Activated CD4-positive, alpha-beta T cell treated with anti-CD3 and anti-CD28 coated beads, Interleukin-2, Interleukin-6, amounts not matched to agents 100 ng/mL and 50 ng/mL, durations not matched to agents 16 hours and 8 hours (primary cell): ENCODE results near the gene TBX5.

ENCODE experiments used
- DNase-seq: peaks from one replicate; pipeline ENCODE4 v3.0.0-alpha.2; 2020

Gene TBX5

DNA sequence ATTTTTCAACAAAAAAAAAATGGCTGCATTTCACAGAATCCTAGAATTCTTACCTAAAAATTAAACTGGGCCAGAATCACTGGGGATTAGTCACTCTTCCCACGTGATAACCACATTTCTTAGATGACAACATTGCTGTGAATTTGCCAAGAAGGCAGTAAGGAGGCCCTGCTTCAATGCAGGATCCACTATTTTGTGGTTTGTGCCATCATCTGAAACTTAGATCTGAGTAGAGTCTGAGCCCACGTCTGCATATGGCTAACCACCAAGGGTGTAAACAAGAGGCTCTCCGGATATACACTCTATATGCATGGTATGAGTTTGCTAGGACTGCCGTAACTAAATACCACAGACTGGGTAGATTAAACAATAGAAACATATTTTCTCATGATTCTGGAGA is 24.4 kb upstream of the TBX5 start:
- DNase-seq: peak; percentile 47

DNA sequence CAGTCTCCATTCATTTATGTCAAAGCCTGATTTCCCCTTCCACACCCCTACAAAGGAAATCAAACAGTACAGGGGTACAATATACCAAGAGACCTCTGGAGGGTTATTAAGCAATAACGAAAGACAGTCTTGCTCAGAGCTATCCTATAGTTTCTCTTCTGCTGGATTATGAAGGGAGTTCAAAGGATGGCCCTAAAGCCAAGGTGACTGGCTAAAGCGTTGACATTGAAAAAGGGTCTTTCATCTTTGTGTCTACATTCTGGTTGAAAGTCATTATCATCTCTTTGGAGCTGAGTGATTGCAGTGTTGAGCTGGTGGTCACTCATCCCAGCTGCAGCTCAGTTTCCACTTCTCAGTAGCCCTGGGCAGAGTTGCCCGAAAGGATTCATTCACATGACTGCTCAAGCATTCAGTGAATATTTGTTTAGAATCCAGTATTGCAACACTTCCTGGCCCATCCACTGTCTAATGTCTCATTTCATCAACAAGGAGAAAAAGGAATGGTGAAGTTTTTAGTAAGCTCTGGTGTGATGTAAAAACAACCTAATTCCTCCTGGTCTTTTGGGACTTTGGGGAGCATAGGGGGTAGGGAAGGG is 19.2 kb upstream of the TBX5 start:
- no peak for DNase-seq

DNA sequence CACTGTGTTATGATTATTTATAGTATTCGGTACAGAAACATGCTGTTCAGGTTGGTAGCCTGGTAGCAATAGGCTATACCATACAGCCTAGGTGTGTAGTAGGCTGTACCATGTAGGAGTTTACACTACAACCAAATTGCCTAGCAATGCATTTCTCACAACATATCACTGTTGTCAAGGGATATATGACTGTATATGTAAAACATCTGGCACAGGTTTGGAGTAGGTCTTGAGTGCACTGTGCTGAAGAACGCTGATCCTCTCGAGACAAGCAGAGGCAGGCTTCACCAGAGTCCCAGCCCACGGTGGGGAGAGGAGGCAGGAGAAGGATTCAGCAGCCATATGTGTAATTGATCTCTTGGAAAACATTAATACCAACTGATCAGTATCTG is 15.0 kb upstream of the TBX5 start:
- DNase-seq: no peak

DNA sequence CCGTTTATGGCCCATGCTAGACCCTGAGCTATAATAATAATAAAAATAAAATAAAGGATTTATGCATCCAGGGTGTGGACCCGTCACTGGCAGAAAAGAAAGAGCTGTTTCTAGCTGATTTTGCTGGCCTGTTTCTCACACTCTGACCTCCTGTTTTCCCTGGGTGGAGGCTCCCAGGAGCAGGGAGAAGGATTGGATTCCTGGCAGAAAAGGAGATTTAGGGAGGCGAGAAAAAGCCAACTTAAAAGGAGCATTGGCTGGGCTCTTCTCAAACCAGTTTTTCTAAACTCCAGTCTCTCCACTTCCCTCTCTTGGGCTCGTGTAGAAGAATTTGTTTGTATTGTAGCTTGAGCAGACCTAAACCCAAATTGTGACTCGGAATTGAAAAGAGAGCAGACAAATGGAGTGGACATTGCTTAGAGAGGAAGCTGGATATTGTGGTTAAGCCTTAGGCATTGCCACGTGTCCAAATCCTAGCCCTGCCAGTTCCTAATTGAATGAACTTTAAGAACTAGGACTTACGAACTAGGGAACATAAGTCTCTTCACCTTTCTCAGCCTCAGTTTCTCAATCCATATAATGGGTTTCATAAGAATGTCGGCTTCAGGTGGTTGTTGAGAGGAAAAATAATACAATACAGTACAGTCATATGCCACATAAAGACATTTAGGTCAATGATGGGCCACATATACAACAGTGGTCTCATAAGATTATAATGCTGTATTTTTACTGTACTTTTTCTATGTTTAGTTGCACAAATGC is 14.4 kb upstream of the TBX5 start:
- DNase-seq: no peak

DNA sequence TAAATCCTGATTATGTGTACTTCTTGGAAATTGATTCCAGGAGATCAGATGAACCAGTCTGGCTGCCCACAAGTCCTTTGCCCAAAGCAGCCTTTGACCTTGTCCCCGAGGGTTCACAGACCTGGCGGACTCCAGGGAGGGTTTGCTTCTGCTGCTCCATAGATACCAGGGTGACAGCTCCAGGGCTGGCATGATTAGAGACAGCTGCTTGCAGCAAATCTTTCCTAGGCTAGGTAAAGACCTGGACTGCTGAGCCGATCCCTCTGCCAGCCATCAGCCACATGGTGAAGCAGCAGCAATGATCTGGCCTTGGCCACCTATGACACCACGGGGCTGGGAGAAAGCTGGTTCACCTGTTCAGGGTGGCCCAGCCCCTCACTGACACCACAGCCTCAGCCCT is 10.1 kb upstream of the TBX5 start:
- no peak for DNase-seq

DNA sequence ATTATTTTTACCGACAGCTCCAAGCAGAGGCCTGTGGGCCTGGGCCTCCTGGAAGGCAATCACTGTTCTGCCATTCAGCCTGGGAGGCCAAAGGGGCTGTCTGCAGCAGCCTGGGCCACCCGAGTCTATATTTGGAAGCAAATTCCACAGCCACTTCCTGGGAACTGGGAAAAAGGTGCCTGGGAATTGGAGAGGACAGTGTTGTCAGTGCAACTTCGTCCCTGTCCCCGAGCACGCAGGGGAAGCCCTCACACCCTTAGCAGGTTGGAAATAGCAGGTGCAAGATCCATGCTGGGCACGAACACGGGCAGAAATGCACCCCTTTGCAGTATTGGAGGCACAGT is 9.6 kb upstream of the TBX5 start:
- no peak for DNase-seq

DNA sequence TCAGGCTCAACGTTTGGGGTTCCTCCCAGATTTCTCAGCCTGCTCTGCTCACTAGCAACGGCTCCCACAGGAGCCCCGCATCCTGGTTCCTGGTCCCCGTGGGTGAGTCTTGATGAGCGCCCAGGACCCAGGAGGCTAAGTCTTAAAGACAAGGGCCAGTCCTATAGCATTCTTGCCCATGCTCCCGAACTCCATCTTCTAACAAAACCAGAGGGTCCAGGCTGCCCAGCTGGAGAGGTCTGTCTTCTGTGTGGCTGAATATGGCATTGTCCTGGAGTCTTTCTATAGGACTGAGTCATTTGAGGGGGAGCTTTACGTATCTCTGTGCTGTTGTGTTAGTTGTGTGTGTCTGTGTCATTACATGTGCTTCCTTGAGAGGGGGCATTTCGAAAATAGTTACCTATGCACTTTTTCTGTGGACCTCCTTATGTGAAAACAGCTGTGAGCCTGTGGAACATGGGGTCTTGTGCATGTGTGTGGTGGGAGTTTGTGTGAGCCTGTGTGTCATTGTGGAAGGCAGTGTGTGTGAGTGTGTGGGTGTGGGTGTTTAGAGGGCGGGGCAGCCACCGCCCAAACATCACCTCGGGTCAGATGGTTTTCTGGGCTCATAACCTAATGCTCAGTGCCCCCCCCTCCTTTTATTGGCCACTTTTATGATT is 9.1 kb upstream of the TBX5 start:
- DNase-seq: no peak

DNA sequence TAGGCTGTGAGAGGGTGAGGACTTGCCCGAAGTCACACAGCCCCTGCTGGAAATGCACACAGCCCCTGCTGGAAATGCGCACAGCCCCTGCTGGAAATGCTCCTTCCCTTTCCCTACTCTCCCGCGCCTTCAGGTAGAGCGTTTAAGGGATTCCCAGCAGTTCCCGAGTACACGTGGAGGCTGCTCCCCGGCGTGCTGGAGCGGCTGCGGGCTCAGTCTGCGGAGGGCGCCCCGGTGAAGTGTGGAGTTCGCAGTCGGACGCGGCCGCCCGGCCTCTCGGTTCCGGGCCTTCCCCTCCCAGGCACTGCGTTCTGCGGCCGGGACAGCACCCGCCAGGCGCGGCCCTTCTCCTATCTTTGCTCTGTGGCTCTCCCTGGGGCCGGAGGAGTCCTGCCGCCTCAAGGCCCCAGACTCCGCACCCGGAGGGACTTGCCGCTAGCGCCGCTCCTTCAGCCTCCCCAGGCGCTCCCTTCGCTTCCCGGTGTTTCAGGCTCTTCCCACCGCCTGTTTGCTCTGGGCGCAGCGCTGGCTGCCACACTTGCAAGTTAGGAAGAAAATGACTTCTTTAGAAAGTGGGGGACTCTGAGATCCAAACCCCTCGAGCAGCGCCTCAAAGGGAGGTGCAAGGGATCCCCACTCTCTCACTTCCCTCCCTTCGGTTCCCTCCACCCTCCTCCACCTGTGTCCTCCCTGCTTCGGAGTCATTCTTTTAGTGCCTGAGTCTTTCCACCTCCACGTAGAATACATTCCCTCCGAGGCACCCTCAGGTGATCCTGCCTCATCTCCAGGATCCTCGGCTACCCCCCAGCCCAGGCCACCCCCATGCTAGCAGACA is 8.3 kb upstream of the TBX5 start:
- no peak for DNase-seq

DNA sequence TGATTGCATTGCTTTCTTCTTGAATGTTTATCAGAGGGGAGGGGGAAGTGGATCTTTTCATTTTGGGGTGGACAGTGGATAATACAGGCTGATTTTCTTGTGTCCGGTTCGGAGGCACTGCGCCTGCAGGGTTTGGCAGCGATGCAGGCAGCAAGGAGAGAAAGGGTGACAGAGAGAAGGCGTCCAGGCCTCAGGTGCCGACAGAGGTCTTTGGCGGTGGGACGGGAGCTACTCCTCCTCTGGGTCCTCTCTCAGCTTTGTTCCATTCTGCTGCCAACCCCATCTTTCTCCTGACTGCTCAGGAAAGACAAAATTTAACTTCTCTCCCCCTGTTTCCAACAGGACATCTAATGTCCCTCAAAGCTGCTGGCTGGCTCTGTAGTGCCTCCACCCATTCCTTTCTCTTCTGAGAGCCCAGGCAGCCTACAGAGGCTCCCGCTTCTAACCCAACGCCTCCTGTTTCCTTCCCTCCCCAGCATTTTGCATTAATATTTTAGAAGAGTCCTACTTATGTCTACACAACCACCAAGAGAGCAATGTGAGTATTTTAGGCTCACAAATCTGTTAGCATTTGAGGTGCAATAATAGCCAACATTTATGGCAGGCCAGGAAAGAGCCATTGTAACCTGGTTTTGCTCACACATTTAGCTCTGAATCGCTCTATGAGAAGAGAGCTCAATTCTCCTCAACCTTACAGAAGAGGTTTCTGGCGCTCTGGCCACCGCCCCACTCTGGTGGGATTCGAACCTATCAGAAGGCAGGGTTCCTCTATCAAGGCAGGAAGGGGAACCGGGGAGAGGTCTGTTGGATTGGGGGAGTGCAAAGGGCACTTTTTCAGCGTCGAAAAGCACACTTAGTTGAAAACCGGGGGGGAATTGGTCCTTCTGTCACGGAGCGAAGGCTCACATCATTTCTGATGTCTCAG is 7.1 kb upstream of the TBX5 start:
- no peak for DNase-seq

DNA sequence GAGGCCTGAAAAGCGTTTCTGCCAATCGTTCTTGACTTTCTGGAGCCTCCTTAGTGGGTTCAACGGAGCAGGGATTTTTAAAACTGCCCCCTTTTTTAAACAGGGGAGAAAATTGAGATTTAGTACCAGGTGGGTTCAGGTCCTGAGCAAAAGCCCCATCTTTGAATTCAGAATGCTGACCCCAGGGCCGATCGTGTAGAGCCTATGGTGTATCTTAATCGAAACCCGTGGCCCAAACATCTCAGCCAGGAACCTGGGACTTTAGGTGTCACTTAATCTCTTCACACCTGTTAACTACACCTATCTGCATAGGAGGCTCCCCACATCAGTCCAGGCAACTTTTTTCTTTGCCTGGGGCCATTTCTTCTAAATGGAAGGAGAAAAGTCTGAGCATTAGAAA is 6.4 kb upstream of the TBX5 start:
- DNase-seq: no peak

DNA sequence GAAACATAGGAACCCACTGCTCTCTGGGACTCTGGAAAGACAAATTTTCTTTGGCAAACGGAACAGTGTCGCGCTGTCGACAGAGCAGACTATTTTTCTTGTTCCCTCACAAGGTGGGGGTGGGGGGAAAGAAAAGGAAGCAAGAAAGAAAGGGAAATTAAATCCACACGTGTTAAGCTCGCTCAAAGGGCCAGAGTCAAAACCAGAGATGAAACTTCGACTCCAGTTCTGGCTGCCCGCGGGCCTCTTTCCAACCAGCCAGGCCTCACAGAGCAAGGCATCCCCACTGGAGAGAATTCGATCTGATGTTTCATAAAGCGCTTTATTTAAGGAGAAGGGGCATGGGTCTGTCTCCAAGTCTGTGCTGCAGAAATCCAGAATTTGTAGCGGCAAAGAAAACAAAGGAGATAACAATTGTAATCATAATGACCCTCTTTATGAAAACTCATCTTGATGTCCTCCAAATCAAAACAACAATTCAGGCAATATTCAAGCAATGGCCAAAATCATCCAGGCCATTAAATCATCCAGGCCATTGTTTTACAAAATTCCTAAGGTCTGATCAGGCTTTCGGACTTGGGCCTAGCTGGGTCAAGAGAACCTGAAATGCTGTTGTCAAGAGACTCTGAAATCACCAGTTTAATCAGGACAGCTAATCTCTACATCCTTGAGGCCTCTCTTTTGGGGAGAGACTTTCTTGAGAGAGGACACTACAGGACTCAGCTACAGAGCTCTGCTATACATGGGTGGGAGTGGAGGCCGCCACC is 5.3 kb upstream of the TBX5 start:
- no peak for DNase-seq

DNA sequence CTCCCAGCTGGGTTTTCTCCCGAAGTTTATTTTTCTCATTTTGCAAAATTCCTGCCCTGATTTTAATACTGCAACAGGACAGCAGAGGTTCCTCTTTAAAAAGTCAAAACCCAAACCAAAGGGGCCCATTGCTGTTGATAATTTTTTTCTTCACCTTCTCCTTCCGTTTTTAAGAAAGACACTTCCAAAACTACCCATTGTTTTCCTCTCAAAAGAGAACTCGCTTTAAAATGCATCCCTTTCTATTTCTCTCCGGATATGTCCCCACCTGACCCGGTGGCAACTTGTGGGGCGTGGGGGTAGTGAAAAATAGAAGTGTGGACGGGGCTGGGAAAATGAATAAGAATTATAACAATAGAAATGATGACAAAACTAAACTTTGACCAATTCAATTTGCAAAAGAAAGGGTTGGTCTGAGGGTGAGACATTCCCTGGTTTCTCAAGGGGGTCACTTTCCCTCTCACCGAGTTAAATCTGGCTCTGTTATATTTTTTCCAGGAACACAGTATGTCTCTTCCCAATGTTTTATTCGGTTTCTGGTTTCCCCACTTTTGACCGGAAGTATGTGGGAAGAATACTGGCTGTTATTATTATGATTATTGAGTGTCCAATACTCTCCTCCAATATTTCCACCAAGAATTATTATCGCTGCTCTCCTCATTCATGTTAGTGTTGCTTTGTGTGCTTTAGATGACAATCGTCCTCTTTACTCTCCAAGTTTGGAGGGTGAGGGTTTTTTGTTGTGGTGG is 4.1 kb upstream of the TBX5 start:
- no peak for DNase-seq

DNA sequence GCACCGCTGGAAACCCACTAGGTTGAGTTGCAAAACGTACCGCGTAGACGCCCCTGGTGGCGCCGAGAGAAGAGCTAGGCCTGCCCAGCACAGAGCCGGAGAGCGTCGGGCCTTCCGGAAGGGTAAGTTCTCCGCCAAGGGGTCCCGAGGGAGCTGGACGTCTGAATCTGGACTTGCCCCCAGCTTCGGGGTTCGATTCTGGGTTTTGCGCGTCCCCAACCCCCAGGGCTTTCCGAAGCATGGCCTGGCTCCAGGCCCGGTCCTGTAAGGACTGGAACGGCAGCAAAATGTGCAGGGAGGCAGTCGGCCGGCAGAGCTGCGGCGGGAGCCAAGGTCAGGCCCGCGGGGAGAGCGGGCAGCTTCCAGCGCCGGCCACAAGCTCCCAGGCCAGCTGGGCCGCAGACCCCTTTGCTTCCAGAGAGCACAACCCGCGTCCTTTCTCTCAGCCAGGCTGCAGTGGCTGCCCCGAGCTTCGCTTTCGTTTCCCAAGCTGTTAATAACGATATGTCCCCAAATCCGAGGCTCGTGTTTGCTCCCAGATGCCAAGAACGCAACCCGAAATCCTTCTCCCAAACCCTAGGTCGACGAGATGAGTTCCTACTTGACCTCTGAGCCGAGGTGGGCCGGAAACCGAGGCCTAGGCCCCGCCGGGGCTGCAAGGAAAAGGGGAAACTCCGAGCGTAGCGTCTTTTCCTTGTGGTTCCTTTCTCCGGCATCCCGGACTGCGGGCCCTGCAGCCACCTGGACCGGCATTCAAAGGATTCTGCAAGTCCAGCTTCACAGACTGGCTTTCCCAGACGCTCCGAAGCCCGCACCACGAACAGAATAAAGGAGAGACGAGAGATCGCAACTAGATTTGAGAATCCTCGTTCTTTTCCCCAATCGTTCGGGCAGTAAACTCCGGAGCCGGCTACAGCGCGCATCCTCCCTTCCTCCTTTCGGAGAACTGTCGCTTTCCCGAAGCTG is 3.2 kb upstream of the TBX5 start:
- no peak for DNase-seq

DNA sequence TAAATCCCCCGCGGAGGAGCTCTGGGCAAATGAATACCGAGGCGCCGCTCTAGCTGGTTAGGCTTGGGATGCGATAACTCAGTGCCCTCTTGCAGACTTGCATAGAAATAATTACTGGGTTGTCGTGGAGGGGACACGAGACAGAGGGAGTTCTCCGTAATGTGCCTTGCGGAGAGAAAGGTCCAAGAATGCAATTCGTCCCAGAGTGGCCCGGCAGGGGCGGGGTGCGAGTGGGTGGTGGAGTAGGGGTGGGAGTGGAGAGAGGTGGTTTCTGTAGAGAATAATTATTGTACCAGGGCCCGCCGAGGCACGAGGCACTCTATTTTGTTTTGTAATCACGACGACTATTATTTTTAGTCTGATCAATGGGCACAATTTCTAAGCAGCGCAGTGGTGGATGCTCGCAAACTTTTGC is 2.5 kb upstream of the TBX5 start:
- DNase-seq: no peak

DNA sequence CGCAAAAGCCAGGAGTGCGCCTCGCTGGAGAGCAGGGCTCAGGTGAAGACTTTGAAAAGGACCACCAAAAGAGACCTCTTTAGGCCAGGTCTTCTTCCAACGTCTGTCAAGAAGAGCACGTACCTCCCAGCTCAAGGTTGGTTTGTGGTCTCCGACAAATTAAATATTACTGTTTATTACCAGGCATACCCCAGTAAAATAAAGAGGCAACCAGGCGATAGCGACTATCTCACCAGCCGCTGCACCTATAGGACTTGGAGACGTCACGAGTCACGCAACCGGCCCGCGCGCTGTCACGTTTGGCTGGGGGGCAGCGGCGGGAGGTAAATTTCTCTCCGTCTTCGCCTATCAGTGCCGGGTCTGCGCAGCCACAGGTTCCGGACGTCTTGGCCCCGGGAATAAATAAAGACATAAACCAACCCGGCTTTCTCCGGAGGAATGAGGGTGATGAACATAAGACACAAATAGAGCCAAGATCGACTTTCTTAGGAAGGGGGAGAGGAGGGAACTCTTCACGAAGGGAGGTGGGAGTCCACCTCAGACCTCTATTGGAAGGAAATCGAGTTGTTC is 2.0 kb upstream of the TBX5 start:
- DNase-seq: no peak

DNA sequence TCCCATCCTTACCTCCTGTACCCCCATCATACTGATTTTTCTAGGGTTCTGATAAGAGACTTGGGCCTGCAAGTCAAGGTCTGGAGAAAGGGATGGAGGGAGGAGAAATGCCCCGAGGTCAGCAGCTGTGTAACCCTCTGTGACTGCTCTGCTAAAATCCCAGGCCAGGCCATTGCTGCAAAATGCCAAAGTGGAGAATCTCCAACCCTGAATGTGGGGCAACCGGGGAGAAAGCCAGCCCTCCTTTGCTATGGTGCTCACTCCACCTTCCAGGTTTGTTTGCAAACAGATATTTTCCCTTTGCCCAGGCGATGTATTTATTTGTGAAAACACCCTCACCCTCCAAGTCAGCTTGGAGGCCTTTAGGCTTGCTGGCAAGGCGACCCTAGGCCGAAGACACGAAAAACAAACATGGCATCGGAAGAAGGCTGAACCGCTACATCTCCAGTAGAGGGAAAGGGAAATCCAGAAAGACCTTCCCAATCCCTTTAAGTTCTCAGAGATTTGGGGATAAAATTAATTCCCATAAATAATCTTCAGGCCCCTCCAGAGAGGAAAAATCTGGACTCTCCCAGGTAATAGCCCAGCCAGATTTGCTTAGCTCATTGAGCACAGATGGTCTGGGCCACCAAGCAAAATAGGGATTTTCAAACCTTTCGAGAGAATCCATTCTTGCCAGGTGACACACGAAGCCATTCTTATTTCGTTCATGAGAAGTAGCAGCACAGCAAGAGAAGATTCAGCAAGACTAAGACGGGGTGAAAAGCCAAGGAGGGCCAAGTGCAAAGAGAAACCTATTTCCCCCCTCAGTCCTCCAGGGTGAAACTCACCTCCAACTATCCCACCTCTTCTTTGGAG is 1.3 kb upstream of the TBX5 start:
- DNase-seq: no peak

DNA sequence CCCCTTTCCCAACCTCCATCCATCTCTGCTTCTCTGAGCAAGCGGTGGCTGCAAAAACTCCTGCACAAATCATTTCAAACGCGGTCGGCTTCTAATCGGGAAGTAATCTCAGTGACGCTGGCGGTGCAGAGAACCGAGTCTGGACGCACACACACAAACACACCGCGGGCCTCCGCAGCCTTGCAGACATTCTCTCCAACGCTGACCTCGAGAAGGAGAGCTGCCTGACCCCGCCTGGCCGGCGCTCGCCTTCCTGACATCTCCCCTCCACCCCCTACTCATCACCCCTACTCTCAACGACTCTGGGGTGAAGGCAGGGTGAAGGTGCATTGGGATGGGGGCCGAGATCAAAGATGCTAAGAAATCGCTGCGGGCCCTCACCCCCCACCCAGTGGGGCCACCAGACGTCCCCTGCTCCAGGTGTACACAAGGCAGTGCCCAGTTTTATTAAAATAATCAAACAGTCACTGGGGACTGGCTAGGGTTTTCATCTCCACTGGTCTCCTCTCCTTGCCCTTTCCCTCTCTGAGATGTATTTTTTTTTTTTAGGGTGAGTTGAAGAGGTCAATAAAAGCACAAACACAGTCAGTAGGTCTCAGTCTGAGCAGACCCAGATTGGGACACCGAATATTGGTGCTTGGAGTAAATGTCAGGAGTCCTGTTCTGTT is 506 bp upstream of the TBX5 start:
- no peak for DNase-seq
